Liver (tissue), 9 donors: Measurements from ENCODE around the gene NLRP6. TPM values are rescaled to one million over a fixed set of nuclear protein-coding genes. Genes with fewer than 3 reads are reported as not detected.

Experiments used
- DNase-seq: peaks from one replicate; pipeline ENCODE4 v3.0.0-alpha.2; 2017; ENCODE audit warnings: low spot score
- H3K27ac ChIP-seq, 2 donors: one replicate each; pipeline ENCODE4 v1.7.0; 2013; ENCODE audit warnings: inconsistent platforms in 2 of 2, low read length in 2 of 2, control low read depth in 1 of 2, low read depth in 1 of 2, mild to moderate bottlenecking in 1 of 2
- H3K27me3 ChIP-seq, 4 donors: one replicate each; pipeline versions ENCODE4 v1.6.1 to v1.7.0; 2013; ENCODE audit warnings: low read length in 3 of 4, inconsistent platforms in 1 of 4, mild to moderate bottlenecking in 1 of 4, moderate library complexity in 1 of 4; ENCODE audit not compliant: control insufficient read depth in 4 of 4, insufficient read depth in 4 of 4
- H3K36me3 ChIP-seq, 4 donors: one replicate each; pipeline versions ENCODE4 v1.6.1 to v1.7.0; 2013; ENCODE audit warnings: low read length in 3 of 4, mild to moderate bottlenecking in 3 of 4, low read depth in 1 of 4, moderate library complexity in 1 of 4; ENCODE audit not compliant: control insufficient read depth in 4 of 4, insufficient read depth in 3 of 4
- H3K4me1 ChIP-seq, 4 donors: one replicate each; pipeline versions ENCODE4 v1.6.1 to v1.7.0; 2013; ENCODE audit warnings: low read length in 3 of 4, mild to moderate bottlenecking in 3 of 4, moderate library complexity in 1 of 4; ENCODE audit not compliant: control insufficient read depth in 4 of 4, insufficient read depth in 4 of 4
- H3K4me3 ChIP-seq, 3 donors: one replicate each; pipeline versions ENCODE4 v1.6.1 to v1.7.0; 2013; ENCODE audit warnings: low read length in 3 of 3, control low read depth in 1 of 3, low read depth in 1 of 3, mild to moderate bottlenecking in 1 of 3
- H3K9ac ChIP-seq, 2 donors: one replicate each; pipeline ENCODE4 v1.7.0; 2013; ENCODE audit warnings: low read length in 2 of 2, mild to moderate bottlenecking in 2 of 2, moderate library complexity in 2 of 2, control low read depth in 1 of 2, low read depth in 1 of 2
- H3K9me3 ChIP-seq, 4 donors: one replicate each; pipeline versions ENCODE4 v1.6.1 to v1.7.0; 2013; ENCODE audit warnings: low read length in 3 of 4; ENCODE audit not compliant: control insufficient read depth in 4 of 4
- ATF3 ChIP-seq: IDR thresholded peaks from 2 replicates; pipeline ENCODE4 v1.6.1; 2016; ENCODE audit warnings: antibody characterized with exemption
- CTCF ChIP-seq: fragments of 150-350 bp; IDR thresholded peaks from 2 replicates; pipeline ENCODE4 v1.5.1; 2017; ENCODE audit warnings: improper control_type of control experiment, low read depth, low read length; ENCODE audit not compliant: missing input control
- EGR1 ChIP-seq, 2 donors: IDR thresholded peaks; 2 replicates each; pipeline ENCODE4 v1.6.1; 2016 to 2018; ENCODE audit warnings: antibody characterized with exemption in 2 of 2, low read depth in 2 of 2
- FOXA1 ChIP-seq: IDR thresholded peaks from 2 replicates; pipeline ENCODE4 v1.6.1; 2016; ENCODE audit warnings: antibody characterized with exemption
- FOXA2 ChIP-seq: IDR thresholded peaks from 2 replicates; pipeline ENCODE4 v1.6.1; 2016; ENCODE audit warnings: antibody characterized with exemption
- GABPA ChIP-seq, 2 donors: IDR thresholded peaks in 1 of 2; conservative IDR thresholded peaks in 1 of 2; 2 replicates each; pipeline ENCODE4 v1.6.1; 2016; ENCODE audit warnings: antibody characterized with exemption in 2 of 2, mild to moderate bottlenecking in 1 of 2, moderate library complexity in 1 of 2
- HNF4A ChIP-seq, 2 donors: conservative IDR thresholded peaks; 2 replicates each; pipeline ENCODE4 v1.6.1; 2016; ENCODE audit warnings: antibody characterized with exemption in 2 of 2, mild to moderate bottlenecking in 2 of 2
- HNF4G ChIP-seq: IDR thresholded peaks from 2 replicates; pipeline ENCODE4 v1.6.1; 2016; ENCODE audit warnings: antibody characterized with exemption
- JUND ChIP-seq, 2 donors: IDR thresholded peaks; 2 replicates each; pipeline ENCODE4 v1.6.1; 2016; ENCODE audit warnings: antibody characterized with exemption in 2 of 2
- MAX ChIP-seq: IDR thresholded peaks from 2 replicates; pipeline ENCODE4 v1.6.1; 2016; ENCODE audit warnings: antibody characterized with exemption
- NR2F2 ChIP-seq: IDR thresholded peaks from 2 replicates; pipeline ENCODE4 v1.6.1; 2016; ENCODE audit warnings: antibody characterized with exemption
- RAD21 ChIP-seq, 2 donors: IDR thresholded peaks; 2 replicates each; pipeline ENCODE4 v1.6.1; 2016; ENCODE audit warnings: antibody characterized with exemption in 2 of 2, mild to moderate bottlenecking in 2 of 2
- RXRA ChIP-seq, 2 donors: IDR thresholded peaks; 2 replicates each; pipeline ENCODE4 v1.6.1; 2017 to 2018; ENCODE audit warnings: antibody characterized with exemption in 2 of 2, mild to moderate bottlenecking in 1 of 2
- SP1 ChIP-seq: IDR thresholded peaks from 2 replicates; pipeline ENCODE4 v1.6.1; 2018; ENCODE audit warnings: antibody characterized with exemption, mild to moderate bottlenecking
- TAF1 ChIP-seq: conservative IDR thresholded peaks from 2 replicates; pipeline ENCODE4 v1.6.1; 2016; ENCODE audit warnings: antibody characterized with exemption, mild to moderate bottlenecking
- YY1 ChIP-seq: IDR thresholded peaks from 2 replicates; pipeline ENCODE4 v1.6.1; 2016; ENCODE audit warnings: antibody characterized with exemption, mild to moderate bottlenecking
- ZBTB33 ChIP-seq: IDR thresholded peaks from 2 replicates; pipeline ENCODE4 v1.6.1; 2016; ENCODE audit warnings: antibody characterized with exemption
- WGBS: extraction: QIAGEN DNeasy Blood & Tissue Kit; methylation state at CpG from one replicate; pipeline ENCODE4 v1.1.7; 2013; 5-methylcytosine and 5-hydroxymethylcytosine counted together
- polyA plus RNA-seq, 2 donors: library from polyadenylated mRNA; stranded (reverse) in 1 of 2; unstranded in 1 of 2; fragments of 200-250 nt in 1 of 2; fragments of >200 nt in 1 of 2; fragmentation: Nextera tagmentation in 1 of 2; extraction: Ambion mirVana in 1 of 2; gene quantifications; one replicate each; pipeline versions ENCODE4 v1.2.1 to v1.2.3, GENCODE V29; 2013 to 2015
- total RNA-seq, 2 donors: library from RNA; depleted of rRNA; stranded (reverse); fragments of >200 nt; gene quantifications; one replicate each; pipeline ENCODE4 v1.2.3, GENCODE V29; 2014
- TF ChIP-seq, protein P1 (sequence below): IDR thresholded peaks from 2 replicates; pipeline ENCODE4 v1.6.1; 2016; ENCODE audit warnings: antibody characterized with exemption, mild to moderate bottlenecking
- donor health status: healthy.
- donor health status: healthy.
- donor health status: healthy.
- donor health status: healthy.
- donor health status: healthy.

NLRP6 gene
- total and polyA plus RNA-seq, 4 donors, result 0.05 to 5.7 (median 0.97) TPM

- 86% methylated on average over 12 of the region's 12 CpGs for WGBS
- H3K4me1 ChIP-seq, result peaks cover 2 to 9% (median 5%) of the 10 kb centered on the region in 4 donors
These were observed 25.2 kb downstream of the NLRP6 start for GRCh38 chr11:303363-303762.

More at GRCh38 chr11:303363-303762, 25.2 kb downstream of the NLRP6 start:
- TF ChIP-seq EGR1 (IDR thresholded peaks at IDR 0.05; ENCODE audit: low read depth in 2 of 2) (no peak), RAD21 (IDR thresholded peaks at IDR 0.05) (no peak), CTCF (no peak), NR2F2 (no peak), YY1 (no peak), TAF1 (no peak), FOXA1 (no peak), JUND (IDR thresholded peaks at IDR 0.05) (no peak), HNF4G (no peak), SP1 (no peak), MAX (no peak), ZBTB33 (no peak), ATF3 (no peak), HNF4A (conservative IDR thresholded peaks at IDR 0.05) (no peak), GABPA (IDR thresholded peaks at IDR 0.05 in 1 of 2, conservative IDR thresholded peaks at IDR 0.05 in 1 of 2) (no peak), FOXA2 (no peak), RXRA (IDR thresholded peaks at IDR 0.05) (no peak)
- TF ChIP-seq, protein P1, sequence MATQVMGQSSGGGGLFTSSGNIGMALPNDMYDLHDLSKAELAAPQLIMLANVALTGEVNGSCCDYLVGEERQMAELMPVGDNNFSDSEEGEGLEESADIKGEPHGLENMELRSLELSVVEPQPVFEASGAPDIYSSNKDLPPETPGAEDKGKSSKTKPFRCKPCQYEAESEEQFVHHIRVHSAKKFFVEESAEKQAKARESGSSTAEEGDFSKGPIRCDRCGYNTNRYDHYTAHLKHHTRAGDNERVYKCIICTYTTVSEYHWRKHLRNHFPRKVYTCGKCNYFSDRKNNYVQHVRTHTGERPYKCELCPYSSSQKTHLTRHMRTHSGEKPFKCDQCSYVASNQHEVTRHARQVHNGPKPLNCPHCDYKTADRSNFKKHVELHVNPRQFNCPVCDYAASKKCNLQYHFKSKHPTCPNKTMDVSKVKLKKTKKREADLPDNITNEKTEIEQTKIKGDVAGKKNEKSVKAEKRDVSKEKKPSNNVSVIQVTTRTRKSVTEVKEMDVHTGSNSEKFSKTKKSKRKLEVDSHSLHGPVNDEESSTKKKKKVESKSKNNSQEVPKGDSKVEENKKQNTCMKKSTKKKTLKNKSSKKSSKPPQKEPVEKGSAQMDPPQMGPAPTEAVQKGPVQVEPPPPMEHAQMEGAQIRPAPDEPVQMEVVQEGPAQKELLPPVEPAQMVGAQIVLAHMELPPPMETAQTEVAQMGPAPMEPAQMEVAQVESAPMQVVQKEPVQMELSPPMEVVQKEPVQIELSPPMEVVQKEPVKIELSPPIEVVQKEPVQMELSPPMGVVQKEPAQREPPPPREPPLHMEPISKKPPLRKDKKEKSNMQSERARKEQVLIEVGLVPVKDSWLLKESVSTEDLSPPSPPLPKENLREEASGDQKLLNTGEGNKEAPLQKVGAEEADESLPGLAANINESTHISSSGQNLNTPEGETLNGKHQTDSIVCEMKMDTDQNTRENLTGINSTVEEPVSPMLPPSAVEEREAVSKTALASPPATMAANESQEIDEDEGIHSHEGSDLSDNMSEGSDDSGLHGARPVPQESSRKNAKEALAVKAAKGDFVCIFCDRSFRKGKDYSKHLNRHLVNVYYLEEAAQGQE, result no peak
- H3K9ac ChIP-seq, result no peak overlapping the region
- H3K27ac ChIP-seq, result no peak overlapping the region
- no peak overlapping the region for H3K4me3 ChIP-seq
- no peaks in the 10 kb centered on the region for H3K36me3 ChIP-seq
- DNase-seq, result no peak
- H3K27me3 ChIP-seq, result no peaks in the 10 kb centered on the region
- no peaks in the 10 kb centered on the region for H3K9me3 ChIP-seq
